ENCODE measurements around the gene ZNF407.

ZNF407 gene

GRCh38 chr18:74651327-74652128 is 53.9 kb downstream of the ZNF407 start:
- Histone ChIP-seq H3K4me1 (ENCODE audit: insufficient read depth, poor library complexity, severe bottlenecking) (no peaks in the 10 kb centered on the region), H3K27me3 (ENCODE audit: insufficient read depth, poor library complexity, severe bottlenecking) (no peaks in the 10 kb centered on the region), H3K36me3 (ENCODE audit: low read depth) (no peaks in the 10 kb centered on the region; the same call in 1 of the 2 replicates), H3K4me3 (ENCODE audit: severe bottlenecking) (no peak overlapping the region), H3K27ac (ENCODE audit: poor library complexity, severe bottlenecking) (no peak overlapping the region), H3K9me3 (ENCODE audit: severe bottlenecking) (no peaks in the 10 kb centered on the region)
- no peak for TF ChIP-seq CTCF (IDR thresholded peaks at IDR 0.05; ENCODE audit: poor library complexity, severe bottlenecking)
- no peak for DNase-seq (ENCODE audit: low spot score)
- ATAC-seq (ENCODE audit: low read depth) = no peak

GRCh38 chr18:74652392-74652988 is 54.8 kb downstream of the ZNF407 start:
- Histone ChIP-seq H3K36me3 (ENCODE audit: low read depth) (no peaks in the 10 kb centered on the region; the same call in 1 of the 2 replicates), H3K4me1 (ENCODE audit: insufficient read depth, poor library complexity, severe bottlenecking) (no peaks in the 10 kb centered on the region), H3K9me3 (ENCODE audit: severe bottlenecking) (no peaks in the 10 kb centered on the region), H3K4me3 (ENCODE audit: severe bottlenecking) (no peak overlapping the region), H3K27me3 (ENCODE audit: insufficient read depth, poor library complexity, severe bottlenecking) (no peaks in the 10 kb centered on the region), H3K27ac (ENCODE audit: poor library complexity, severe bottlenecking) (no peak overlapping the region)
- TF ChIP-seq CTCF (IDR thresholded peaks at IDR 0.05; ENCODE audit: poor library complexity, severe bottlenecking) = peak; percentile 84
- DNase-seq (ENCODE audit: low spot score) = no peak
- ATAC-seq (ENCODE audit: low read depth) = 0 out of 3 replicates have a peak, but pooled peaks have one; percentile 38

DNA sequence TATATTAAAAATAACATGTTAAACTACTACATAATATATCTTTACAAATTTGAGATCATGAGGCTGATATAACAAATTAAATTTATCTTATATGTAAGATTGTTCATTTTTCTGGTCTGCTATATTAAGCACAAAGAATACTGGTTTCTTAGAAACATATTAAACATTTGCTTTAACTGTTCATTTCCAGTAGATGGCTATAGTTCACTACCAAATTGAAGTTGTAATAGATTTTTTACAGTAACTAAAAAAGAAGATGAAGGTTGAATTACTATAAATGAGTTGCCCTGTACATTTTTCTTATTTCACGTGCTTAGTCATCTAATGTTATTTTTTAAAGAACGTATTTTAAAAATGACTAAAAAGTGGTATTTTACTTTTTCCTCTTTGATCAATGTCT is 57.0 kb downstream of the ZNF407 start:
- H3K27ac ChIP-seq (ENCODE audit: poor library complexity, severe bottlenecking) = no peak overlapping the region
- H3K9me3 ChIP-seq (ENCODE audit: severe bottlenecking) = no peaks in the 10 kb centered on the region
- no peaks in the 10 kb centered on the region for H3K4me1 ChIP-seq (ENCODE audit: insufficient read depth, poor library complexity, severe bottlenecking)
- ATAC-seq (ENCODE audit: low read depth) (no peak), DNase-seq (ENCODE audit: low spot score) (no peak)
- H3K27me3 ChIP-seq (ENCODE audit: insufficient read depth, poor library complexity, severe bottlenecking) = no peaks in the 10 kb centered on the region
- no peaks in the 10 kb centered on the region; the same call in none of the 2 replicates for H3K36me3 ChIP-seq (ENCODE audit: low read depth)
- no peak overlapping the region for H3K4me3 ChIP-seq (ENCODE audit: severe bottlenecking)
- TF ChIP-seq CTCF (IDR thresholded peaks at IDR 0.05; ENCODE audit: poor library complexity, severe bottlenecking) = peak; percentile 61

DNA sequence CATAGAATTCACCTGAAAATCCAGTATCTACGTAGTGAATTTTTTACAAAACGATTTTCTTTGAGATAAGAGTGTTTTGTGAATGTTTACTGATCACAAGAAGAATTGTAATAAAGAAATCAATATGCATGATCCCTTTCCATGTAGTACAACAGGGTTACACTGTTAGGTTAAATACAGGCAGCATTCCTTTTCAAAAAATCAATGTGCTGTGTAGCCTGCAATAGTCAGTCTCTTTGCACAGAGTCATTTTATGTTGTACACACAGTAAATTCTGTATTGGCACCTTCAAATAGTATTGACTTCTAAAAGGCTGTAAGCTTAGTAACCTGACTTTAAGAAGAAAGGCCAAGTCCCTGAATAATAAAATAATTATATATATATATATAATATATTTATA is 63.3 kb downstream of the ZNF407 start:
- Histone ChIP-seq H3K27me3 (ENCODE audit: insufficient read depth, poor library complexity, severe bottlenecking) (no peaks in the 10 kb centered on the region), H3K9me3 (ENCODE audit: severe bottlenecking) (no peaks in the 10 kb centered on the region), H3K36me3 (ENCODE audit: low read depth) (no peaks in the 10 kb centered on the region; the same call in 1 of the 2 replicates), H3K4me3 (ENCODE audit: severe bottlenecking) (no peak overlapping the region), H3K4me1 (ENCODE audit: insufficient read depth, poor library complexity, severe bottlenecking) (no peaks in the 10 kb centered on the region), H3K27ac (ENCODE audit: poor library complexity, severe bottlenecking) (no peak overlapping the region)
- DNase-seq (ENCODE audit: low spot score) = no peak
- ATAC-seq (ENCODE audit: low read depth) = no peak
- no peak for TF ChIP-seq CTCF (IDR thresholded peaks at IDR 0.05; ENCODE audit: poor library complexity, severe bottlenecking)

GRCh38 chr18:74661691-74662090 is 64.0 kb downstream of the ZNF407 start:
- H3K9me3 ChIP-seq (ENCODE audit: severe bottlenecking) = no peaks in the 10 kb centered on the region
- no peak for TF ChIP-seq CTCF (IDR thresholded peaks at IDR 0.05; ENCODE audit: poor library complexity, severe bottlenecking)
- no peak overlapping the region for H3K27ac ChIP-seq (ENCODE audit: poor library complexity, severe bottlenecking)
- no peak overlapping the region for H3K4me3 ChIP-seq (ENCODE audit: severe bottlenecking)
- H3K4me1 ChIP-seq (ENCODE audit: insufficient read depth, poor library complexity, severe bottlenecking) = no peaks in the 10 kb centered on the region
- no peak for ATAC-seq (ENCODE audit: low read depth)
- H3K27me3 ChIP-seq (ENCODE audit: insufficient read depth, poor library complexity, severe bottlenecking) = no peaks in the 10 kb centered on the region
- DNase-seq (ENCODE audit: low spot score) = no peak
- H3K36me3 ChIP-seq (ENCODE audit: low read depth) = no peaks in the 10 kb centered on the region; the same call in 1 of the 2 replicates

Data from RWPE2 (cell line).